GM12878 (cell line): ENCODE results near the gene RUNDC1. TPM values are rescaled to one million over a fixed set of nuclear protein-coding genes. Genes with fewer than 3 reads are reported as not detected.

Source experiments
- BCL11A ChIP-seq: IDR thresholded peaks from 2 replicates; pipeline ENCODE4 v1.6.1; 2011; ENCODE audit warnings: low read depth, low read length
- BRCA1 ChIP-seq: IDR thresholded peaks from 2 replicates; pipeline ENCODE4 v1.6.1; 2011; ENCODE audit warnings: low read depth, low read length, improper control_type of control experiment
- CHD1 ChIP-seq: IDR thresholded peaks from 2 replicates; pipeline ENCODE4 v1.6.1; 2012; ENCODE audit warnings: low read depth, low read length, improper control_type of control experiment
- CHD4 ChIP-seq: fragments of 200-600 bp; sonication (generic); IDR thresholded peaks from 2 replicates; pipeline ENCODE4 v1.6.1; 2016; ENCODE audit warnings: mild to moderate bottlenecking
- CREB1 ChIP-seq: IDR thresholded peaks from 2 replicates; pipeline ENCODE4 v1.6.1; 2012; ENCODE audit warnings: low read depth, mild to moderate bottlenecking, inconsistent platforms
- DPF2 ChIP-seq: fragments of 450-650 bp; IDR thresholded peaks from 2 replicates; pipeline ENCODE4 v1.6.1; 2017; ENCODE audit warnings: mild to moderate bottlenecking
- HDGF ChIP-seq: fragments of 450-650 bp; IDR thresholded peaks from 2 replicates; pipeline ENCODE4 v1.6.1; 2016; ENCODE audit warnings: antibody characterized with exemption
- JUND ChIP-seq: IDR thresholded peaks from 2 replicates; pipeline ENCODE4 v1.6.1; 2012; ENCODE audit warnings: low read depth, mild to moderate bottlenecking, low read length, improper control_type of control experiment, moderate library complexity
- MEF2A ChIP-seq: IDR thresholded peaks from 2 replicates; pipeline ENCODE4 v1.6.1; 2011; ENCODE audit warnings: low read depth, mild to moderate bottlenecking, low read length, moderate library complexity; ENCODE audit not compliant: insufficient read depth
- MEF2B ChIP-seq: fragments of 450-650 bp; IDR thresholded peaks from 2 replicates; pipeline ENCODE4 v1.6.1; 2018; ENCODE audit warnings: mild to moderate bottlenecking, moderate library complexity; ENCODE audit not compliant: partially characterized antibody, poor library complexity, severe bottlenecking
- MTA2 ChIP-seq: fragments of 450-650 bp; IDR thresholded peaks from 2 replicates; pipeline ENCODE4 v1.6.1; 2016; ENCODE audit warnings: low read depth, mild to moderate bottlenecking, moderate library complexity
- NFXL1 ChIP-seq: fragments of 450-650 bp; IDR thresholded peaks from 2 replicates; pipeline ENCODE4 v1.6.1; 2017; ENCODE audit warnings: antibody characterized with exemption, mild to moderate bottlenecking, borderline replicate concordance
- PAX5 ChIP-seq: IDR thresholded peaks from 2 replicates; pipeline ENCODE4 v1.6.1; 2011; ENCODE audit warnings: low read depth, low read length, borderline replicate concordance
- PKNOX1 ChIP-seq: fragments of 450-650 bp; IDR thresholded peaks from 2 replicates; pipeline ENCODE4 v1.6.1; 2016; ENCODE audit warnings: mild to moderate bottlenecking
- SIX5 ChIP-seq: IDR thresholded peaks from 2 replicates; pipeline ENCODE4 v1.6.1; 2011; ENCODE audit warnings: mild to moderate bottlenecking, low read depth, low read length, moderate library complexity; ENCODE audit not compliant: severe bottlenecking
- SMC3 ChIP-seq: IDR thresholded peaks from 2 replicates; pipeline ENCODE4 v1.6.1; 2011; ENCODE audit warnings: low read length, improper control_type of control experiment, borderline replicate concordance
- SP1 ChIP-seq: IDR thresholded peaks from one replicate; pipeline ENCODE4 v1.6.1; 2011; ENCODE audit warnings: low read depth, low read length
- TARDBP ChIP-seq: IDR thresholded peaks from 2 replicates; pipeline ENCODE4 v1.6.1; 2016; ENCODE audit warnings: borderline replicate concordance
- TCF7 ChIP-seq: IDR thresholded peaks from 2 replicates; pipeline ENCODE4 v1.6.1; 2014; ENCODE audit warnings: antibody characterized with exemption, borderline replicate concordance
- ZBED1 ChIP-seq: IDR thresholded peaks from 2 replicates; pipeline ENCODE4 v1.6.1; 2016; ENCODE audit warnings: borderline replicate concordance
- ZNF217 ChIP-seq: fragments of 450-650 bp; IDR thresholded peaks from 2 replicates; pipeline ENCODE4 v1.6.1; 2017; ENCODE audit warnings: antibody characterized with exemption, mild to moderate bottlenecking
- polyA plus RNA-seq, 11 experiments: library from polyadenylated mRNA; depleted of rRNA in 4 of 11; unstranded in 6 of 11; stranded (reverse) in 5 of 11; fragments of >200 nt; fragmentation: Nextera tagmentation in 4 of 11; fragmentation: Illumina TruSeq in 1 of 11; extraction: Ambion mirVana in 4 of 11; extraction: Trizol in 1 of 11; gene quantifications; 1 replicate in 1 of 11; 2 replicates in 10 of 11; pipeline versions ENCODE4 v1.2.1 to v1.2.3, GENCODE V29; 2011 to 2016; ENCODE audit warnings: inconsistent platforms in 2 of 11, missing spikeins in 2 of 11, low read depth in 1 of 11
- total RNA-seq, 4 experiments: library from RNA; depleted of rRNA in 3 of 4; stranded (reverse); fragments of >200 nt in 3 of 4; fragmentation: Illumina TruSeq in 1 of 4; extraction: Trizol in 1 of 4; gene quantifications; 2 replicates each; pipeline versions ENCODE4 v1.2.1 to v1.2.3, GENCODE V29; 2013 to 2021
- TF ChIP-seq, protein P1 (sequence below): fragments of 450-650 bp; IDR thresholded peaks from 2 replicates; pipeline ENCODE4 v1.6.1; 2016; ENCODE audit warnings: mild to moderate bottlenecking
- TF ChIP-seq, protein P2 (sequence below): fragments of 450-650 bp; IDR thresholded peaks from 2 replicates; pipeline ENCODE4 v1.6.1; 2017; ENCODE audit warnings: antibody characterized with exemption, mild to moderate bottlenecking, moderate library complexity
- TF ChIP-seq, protein P3 (sequence below): fragments of 450-650 bp; formaldehyde crosslinking; IDR thresholded peaks from 2 replicates; pipeline ENCODE4 v1.4.0; 2020; ENCODE audit warnings: mild to moderate bottlenecking, moderate library complexity

The RUNDC1 gene
- total and polyA plus RNA-seq, 10 of the 15 experiments (the other 5 are each of a cell fraction or from before 2014, with no cell fraction given), result 2.9 to 15.6 (median 8.2) TPM

DNA sequence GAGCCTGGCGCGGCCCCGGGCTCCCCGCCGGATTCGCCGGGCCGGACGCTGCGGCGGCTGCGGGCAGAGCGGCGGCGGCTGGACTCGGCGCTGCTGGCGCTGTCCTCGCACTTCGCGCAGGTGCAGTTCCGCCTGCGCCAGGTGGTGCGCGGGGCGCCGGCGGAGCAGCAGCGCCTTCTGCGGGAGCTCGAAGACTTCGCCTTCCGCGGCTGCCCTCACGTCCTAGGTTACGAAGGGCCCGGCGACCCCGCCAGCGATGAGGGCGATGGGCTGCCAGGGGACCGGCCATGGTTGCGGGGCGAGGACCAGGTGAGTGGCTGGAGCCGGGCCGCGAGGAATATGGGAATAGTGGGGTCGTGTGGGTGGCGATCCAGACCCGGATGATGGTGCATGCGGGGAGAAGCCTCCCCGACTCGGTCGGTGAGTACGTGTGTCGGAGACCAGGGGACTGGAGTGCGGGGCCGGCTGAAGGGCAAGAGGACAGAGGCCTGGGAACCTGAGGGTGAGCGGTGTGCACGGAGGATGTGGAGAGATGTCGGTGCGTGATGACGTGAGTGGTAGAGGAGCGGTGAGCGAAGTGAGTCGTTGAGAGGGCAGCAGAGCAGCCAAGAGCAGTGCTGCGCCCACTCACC, 517 bp downstream of the RUNDC1 start (continued):
- TF ChIP-seq, protein P1, sequence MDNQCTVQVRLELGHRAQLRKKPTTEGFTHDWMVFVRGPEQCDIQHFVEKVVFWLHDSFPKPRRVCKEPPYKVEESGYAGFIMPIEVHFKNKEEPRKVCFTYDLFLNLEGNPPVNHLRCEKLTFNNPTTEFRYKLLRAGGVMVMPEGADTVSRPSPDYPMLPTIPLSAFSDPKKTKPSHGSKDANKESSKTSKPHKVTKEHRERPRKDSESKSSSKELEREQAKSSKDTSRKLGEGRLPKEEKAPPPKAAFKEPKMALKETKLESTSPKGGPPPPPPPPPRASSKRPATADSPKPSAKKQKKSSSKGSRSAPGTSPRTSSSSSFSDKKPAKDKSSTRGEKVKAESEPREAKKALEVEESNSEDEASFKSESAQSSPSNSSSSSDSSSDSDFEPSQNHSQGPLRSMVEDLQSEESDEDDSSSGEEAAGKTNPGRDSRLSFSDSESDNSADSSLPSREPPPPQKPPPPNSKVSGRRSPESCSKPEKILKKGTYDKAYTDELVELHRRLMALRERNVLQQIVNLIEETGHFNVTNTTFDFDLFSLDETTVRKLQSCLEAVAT, result peak; percentile 28; the same call in 1 of the 2 replicates
- TF ChIP-seq HDGF (peak; percentile 95), CHD4 (no peak), CHD1 (no peak), SMC3 (no peak), NFXL1 (no peak), SP1 (no peak), TCF7 (no peak), PAX5 (no peak), CREB1 (peak; percentile 82), JUND (no peak), SIX5 (no peak), BCL11A (no peak), DPF2 (0 out of 2 replicates have a peak, but pooled peaks have one; percentile 18), MEF2A (no peak), ZNF217 (no peak), BRCA1 (no peak), MTA2 (no peak), MEF2B (no peak), TARDBP (no peak), PKNOX1 (peak; percentile 39; the same call in 1 of the 2 replicates), ZBED1 (no peak)
- TF ChIP-seq, protein P2, sequence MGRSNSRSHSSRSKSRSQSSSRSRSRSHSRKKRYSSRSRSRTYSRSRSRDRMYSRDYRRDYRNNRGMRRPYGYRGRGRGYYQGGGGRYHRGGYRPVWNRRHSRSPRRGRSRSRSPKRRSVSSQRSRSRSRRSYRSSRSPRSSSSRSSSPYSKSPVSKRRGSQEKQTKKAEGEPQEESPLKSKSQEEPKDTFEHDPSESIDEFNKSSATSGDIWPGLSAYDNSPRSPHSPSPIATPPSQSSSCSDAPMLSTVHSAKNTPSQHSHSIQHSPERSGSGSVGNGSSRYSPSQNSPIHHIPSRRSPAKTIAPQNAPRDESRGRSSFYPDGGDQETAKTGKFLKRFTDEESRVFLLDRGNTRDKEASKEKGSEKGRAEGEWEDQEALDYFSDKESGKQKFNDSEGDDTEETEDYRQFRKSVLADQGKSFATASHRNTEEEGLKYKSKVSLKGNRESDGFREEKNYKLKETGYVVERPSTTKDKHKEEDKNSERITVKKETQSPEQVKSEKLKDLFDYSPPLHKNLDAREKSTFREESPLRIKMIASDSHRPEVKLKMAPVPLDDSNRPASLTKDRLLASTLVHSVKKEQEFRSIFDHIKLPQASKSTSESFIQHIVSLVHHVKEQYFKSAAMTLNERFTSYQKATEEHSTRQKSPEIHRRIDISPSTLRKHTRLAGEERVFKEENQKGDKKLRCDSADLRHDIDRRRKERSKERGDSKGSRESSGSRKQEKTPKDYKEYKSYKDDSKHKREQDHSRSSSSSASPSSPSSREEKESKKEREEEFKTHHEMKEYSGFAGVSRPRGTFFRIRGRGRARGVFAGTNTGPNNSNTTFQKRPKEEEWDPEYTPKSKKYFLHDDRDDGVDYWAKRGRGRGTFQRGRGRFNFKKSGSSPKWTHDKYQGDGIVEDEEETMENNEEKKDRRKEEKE, result no peak
- TF ChIP-seq, protein P3, sequence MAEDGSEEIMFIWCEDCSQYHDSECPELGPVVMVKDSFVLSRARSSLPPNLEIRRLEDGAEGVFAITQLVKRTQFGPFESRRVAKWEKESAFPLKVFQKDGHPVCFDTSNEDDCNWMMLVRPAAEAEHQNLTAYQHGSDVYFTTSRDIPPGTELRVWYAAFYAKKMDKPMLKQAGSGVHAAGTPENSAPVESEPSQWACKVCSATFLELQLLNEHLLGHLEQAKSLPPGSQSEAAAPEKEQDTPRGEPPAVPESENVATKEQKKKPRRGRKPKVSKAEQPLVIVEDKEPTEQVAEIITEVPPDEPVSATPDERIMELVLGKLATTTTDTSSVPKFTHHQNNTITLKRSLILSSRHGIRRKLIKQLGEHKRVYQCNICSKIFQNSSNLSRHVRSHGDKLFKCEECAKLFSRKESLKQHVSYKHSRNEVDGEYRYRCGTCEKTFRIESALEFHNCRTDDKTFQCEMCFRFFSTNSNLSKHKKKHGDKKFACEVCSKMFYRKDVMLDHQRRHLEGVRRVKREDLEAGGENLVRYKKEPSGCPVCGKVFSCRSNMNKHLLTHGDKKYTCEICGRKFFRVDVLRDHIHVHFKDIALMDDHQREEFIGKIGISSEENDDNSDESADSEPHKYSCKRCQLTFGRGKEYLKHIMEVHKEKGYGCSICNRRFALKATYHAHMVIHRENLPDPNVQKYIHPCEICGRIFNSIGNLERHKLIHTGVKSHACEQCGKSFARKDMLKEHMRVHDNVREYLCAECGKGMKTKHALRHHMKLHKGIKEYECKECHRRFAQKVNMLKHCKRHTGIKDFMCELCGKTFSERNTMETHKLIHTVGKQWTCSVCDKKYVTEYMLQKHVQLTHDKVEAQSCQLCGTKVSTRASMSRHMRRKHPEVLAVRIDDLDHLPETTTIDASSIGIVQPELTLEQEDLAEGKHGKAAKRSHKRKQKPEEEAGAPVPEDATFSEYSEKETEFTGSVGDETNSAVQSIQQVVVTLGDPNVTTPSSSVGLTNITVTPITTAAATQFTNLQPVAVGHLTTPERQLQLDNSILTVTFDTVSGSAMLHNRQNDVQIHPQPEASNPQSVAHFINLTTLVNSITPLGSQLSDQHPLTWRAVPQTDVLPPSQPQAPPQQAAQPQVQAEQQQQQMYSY (CRISPR knock-in tag), result no peak
